H4 (cell line): Measurements from ENCODE around the gene MYH9. TPM values are rescaled to one million over a fixed set of nuclear protein-coding genes. Genes with fewer than 3 reads are reported as not detected.

Source experiments
- DNase-seq: peaks from one replicate; pipeline ENCODE4 v3.0.0-alpha.2; 2015; ENCODE audit warnings: low spot score
- total RNA-seq: library from RNA; depleted of rRNA; stranded (reverse); fragments of >200 nt; shearing (Covaris generic); gene quantifications from 2 replicates; pipeline ENCODE4 v1.2.3, GENCODE V29; 2014

The MYH9 gene
- total RNA-seq, 1 experiment from 2014 or later = 82.9 TPM

DNA sequence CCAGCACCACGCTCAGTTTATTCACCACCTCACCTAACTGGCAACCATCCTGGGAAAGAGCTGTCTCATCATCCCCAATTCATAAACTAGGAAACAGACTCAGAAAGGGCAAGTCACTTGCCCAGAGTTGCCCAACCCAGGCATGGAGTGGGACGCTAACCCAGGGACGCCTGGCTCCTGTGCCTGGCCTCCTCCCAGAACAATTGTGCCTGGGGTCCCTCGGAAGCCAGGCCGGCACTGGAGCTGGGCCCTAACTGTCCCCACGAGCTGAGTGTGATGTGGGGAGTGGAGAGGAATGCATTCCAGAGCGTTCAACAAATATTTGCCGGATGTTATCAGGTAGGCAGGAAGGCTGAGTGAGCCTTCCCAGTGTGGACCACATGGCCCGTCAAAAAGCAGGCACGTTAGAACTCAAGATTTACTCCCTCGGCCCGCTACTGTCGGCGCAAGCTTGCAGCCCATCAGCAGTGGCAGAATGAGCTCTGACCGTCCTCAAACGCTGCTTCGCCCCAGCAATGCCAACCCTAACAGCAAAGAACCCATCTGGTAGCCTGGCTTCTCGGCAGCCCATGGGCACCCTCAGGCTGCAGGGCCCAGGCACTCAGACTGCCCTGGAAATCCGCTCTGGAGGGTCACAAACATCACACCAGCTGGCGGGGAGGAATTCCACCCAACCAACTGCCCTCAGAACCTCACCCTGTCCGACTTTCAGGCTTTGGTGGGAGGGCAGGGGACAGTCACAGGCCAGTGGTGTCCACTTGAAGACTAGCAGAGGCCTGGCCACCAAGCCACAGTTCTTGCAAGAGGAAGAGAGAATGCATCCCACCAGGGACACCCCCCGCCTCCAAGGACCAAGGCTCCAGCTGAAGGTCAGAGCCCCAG lies 35.6 kb downstream of the MYH9 start:
- peak; percentile 28 for DNase-seq

DNA sequence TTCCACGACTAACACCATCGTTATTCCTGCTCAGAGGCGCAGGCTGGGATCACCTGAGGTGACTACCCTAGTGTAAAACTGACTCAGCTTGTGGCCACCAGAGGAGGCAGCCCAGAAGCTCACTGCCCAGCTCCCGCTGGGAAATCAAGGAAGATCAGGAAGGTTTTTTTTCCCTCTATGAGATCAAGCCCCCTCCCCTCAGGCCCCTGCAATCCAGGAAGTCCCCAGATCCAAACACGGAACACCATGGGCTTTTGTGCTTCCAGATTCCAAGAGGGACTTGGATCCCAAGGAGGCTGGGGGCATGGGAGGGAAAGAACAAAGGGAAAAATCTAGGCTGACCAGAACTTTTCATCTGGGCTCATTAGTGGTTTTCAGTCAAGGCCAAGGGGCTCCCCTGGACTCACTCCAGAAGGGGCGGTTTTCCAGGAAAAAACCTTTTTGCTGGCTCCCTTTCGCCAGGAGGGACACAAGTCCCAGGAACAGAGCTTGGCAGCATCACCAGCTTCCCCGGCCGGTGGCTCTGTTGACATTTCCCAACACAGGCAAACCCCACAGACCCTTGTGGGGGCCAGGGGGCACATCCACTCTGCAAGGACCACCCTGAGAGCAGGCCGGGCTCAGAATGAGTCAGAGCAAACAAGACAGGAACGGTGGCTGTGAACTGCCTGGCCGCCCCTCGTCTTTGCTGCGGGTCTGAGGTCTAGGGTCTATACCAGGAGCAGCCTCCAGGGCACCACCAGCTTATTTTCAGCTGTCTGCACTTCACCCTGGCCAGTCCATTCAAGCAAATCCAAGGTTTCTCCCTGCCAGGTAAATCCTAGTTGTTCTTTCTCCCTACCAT lies 36.8 kb downstream of the MYH9 start:
- peak; percentile 80 for DNase-seq

DNA sequence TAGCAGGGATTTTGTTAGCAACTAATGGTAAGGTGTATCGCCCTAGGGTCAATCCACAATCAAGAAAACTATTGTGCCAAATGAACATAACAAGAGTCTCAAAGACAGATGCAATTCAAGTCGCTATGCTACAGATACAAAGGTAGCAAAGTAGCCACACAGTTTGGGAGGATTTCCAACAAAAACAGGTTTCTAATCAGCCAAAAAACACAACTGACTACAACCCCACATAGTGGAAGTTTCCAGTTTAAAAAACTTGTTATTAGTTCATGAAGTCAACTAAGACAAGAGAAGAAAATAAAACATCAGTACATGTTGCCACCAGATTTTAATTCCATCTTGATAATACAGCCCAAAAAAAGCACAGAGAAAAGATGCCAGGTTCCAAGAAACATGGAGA lies 38.0 kb downstream of the MYH9 start:
- DNase-seq = no peak

DNA sequence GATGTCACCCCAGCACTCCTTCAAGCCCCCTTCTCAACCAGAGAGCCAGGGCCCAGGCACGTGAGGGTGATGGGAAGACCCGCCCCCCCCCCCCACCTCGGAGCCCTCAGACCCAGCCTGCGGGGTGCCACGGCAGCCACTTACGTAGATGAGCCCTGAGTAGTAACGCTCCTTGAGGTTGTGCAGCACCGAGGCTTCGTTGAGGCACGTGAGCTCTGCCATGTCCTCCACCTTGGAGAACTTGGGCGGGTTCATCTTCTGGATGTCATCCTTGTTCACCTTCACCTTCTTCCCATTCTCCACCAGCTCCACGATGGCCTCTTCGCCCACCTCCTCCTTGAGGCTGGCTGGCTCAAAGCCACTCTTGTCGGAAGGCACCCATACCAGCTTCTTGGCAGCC lies 39.0 kb downstream of the MYH9 start:
- no peak for DNase-seq

DNA sequence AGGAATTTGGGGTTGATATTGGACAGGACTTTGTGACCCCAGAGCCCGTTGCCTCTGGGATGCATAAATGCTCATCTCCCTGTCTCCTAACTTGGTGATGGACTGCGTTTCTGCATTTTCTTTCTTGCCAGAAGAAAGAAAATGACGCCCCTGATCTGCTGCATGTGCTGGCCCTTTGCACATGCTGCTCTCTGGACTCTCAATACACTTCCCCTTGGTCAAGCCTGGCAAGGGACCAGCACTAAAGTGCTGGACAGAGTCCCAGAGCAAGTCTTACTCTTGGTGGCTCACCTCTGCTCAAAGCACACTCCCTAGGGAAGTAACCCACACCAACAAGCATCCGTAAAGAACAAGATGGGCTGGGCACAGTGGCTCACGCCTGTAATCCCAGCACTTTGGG lies 40.7 kb downstream of the MYH9 start:
- no peak for DNase-seq

DNA sequence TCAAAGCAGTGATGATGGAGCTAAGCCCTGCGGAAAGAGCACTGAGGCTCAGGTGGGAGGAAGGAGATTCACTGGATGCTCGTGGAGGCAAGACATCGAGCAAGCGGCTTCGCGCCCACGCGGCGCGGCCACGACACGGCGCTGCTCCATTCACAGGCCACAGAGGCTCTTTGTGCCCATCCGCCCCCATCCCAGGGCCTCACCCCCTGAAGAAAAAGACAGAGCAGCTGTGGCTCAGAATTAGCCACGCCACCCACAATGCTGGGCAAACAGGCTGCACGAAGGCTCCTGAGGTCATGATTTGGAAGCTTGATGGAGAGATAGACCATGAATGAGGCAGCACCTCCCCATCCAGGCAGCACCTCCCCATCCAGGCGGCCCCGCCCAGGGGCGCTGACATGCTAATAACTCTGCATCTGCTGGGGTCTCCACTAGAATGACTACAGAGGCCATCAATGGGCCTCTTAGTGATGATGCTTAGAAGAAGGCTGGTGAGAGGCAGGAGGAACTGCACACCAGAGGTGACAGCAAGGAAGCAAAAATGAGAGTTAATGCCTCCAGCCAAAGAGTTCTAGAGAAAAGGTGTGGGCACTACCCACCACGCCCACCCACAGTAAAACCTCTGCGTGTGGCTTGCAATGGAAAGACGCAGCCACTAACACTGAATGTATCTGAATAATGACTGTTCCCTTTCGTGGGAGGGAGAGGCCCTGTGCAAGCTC lies 43.5 kb downstream of the MYH9 start:
- no peak for DNase-seq

DNA sequence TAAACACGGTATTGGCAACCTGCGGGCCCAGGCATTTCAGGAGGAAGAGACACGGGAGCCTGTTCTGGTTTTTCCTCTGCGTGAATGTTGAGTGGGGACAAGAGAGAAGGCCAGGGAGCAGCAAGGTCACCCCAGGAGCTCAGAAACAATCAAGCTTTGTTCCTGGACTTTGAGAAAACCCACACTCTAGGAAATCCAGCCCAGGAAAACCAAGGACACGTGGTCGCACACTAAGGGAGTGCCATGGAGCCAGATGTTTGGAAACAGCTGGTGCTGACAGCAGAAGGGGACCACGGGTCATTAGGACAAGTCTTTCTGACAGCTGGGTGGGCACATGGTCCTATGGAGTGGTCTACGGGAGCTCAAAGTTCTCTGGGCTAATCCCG lies 44.1 kb downstream of the MYH9 start:
- no peak for DNase-seq

DNA sequence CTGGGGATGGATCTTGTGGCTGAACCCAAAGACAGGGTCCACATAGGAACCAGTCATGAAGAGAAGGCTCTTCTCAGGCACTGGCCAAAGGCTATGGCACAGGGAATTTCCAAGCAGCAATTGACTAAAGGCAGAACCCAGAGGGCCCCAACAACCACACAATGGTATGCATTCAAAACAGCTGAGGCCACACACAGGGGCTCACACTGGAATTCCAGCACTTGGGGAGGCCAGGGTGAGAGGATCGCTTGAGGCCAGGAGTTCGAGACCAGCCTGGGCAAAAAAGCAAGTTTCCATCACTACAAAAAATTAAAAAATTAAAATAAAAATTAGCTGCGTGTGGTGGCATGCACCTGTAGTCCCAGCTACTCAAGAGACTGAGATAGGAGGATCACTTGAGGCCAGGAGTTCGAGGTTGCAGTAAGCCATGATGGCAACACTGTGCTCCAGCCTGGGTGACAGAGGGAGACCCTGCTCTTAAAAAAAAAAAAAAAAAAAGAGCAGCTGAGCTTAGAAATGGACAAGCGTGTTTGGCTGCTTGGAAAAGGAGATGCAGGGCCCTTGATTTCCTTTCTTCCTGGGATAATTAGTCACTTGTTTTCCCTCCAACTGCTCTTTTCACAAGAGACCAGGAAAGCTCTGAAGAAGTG lies 44.6 kb downstream of the MYH9 start:
- DNase-seq = no peak

DNA sequence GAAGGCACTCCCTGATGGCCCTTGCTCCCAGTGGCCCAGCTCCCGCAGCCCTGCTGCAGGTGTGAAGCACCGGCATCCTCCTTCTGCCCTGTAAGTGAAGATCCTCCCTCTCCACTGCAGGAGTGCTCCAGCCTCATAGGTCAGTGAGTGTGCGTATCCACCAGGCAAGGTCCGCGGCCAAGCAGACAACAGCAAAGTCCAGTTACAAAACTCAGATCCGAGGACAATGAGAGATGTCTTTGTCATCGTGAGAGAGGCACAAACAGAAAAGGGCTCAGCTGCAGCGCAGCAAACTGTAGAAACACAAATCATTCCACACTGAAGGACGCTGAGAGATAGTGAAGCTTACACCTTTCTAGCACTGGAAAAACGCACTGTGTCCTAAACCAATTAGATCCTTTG lies 46.1 kb downstream of the MYH9 start:
- DNase-seq = no peak

DNA sequence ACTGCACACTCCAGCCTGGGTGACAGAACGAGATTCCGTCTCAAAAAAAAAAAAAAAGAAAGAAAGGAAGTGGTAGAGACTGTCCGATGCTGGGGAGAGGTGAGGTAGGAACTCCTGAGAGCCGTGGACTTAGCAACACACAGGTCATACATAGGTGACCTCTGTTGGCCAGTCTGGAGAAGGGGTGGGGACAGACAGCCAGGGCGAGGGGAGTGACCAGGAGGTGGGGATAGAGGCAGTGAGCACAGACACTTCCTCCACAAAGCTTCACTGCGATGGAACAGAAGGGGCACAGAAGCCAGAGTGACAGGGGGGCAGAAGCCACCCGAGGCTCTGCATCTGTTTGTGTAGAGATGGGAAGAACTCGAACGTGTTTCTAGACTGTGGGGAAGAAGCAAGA lies 47.1 kb downstream of the MYH9 start:
- no peak for DNase-seq

DNA sequence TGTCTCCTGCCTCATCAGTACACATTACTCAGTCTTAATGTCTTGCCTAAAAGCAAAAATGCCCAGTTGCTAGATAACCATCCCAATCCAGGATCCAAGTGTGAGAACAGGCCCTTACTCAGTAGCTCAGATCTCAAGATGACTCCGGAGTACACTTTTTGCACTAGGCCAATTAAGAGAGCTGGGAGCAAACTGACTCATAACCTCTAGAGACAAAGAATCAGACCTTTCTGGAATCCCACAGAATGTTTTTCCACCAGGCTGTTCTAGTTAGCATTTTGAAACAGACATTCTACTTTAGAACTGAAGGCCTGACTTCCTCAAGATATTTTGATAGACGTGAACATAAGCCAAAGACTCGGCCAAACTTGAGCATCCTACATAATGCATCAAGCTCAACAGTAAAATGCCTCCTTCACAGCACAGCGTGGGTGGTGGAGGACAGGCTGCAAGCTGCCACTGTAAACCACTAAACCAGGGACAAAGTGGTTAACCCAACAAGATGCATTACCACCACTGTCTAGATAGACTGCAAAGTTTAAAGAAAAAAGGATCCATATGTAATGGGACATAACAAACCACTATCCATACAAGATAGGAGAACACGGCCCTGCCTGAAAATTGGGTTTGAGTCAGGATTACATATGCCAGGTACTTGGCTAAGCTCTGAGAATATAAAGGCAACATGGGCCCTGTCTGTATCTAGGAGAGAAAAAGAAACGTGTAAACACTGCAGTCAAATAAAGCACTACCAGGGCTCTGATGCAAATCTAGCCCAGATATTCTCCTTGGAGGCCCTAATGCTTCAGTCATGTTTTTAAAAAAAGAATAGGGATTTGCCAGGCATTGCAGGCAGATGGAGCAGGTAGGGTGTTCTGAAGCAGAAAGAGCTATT lies 48.3 kb downstream of the MYH9 start:
- DNase-seq = no peak

DNA sequence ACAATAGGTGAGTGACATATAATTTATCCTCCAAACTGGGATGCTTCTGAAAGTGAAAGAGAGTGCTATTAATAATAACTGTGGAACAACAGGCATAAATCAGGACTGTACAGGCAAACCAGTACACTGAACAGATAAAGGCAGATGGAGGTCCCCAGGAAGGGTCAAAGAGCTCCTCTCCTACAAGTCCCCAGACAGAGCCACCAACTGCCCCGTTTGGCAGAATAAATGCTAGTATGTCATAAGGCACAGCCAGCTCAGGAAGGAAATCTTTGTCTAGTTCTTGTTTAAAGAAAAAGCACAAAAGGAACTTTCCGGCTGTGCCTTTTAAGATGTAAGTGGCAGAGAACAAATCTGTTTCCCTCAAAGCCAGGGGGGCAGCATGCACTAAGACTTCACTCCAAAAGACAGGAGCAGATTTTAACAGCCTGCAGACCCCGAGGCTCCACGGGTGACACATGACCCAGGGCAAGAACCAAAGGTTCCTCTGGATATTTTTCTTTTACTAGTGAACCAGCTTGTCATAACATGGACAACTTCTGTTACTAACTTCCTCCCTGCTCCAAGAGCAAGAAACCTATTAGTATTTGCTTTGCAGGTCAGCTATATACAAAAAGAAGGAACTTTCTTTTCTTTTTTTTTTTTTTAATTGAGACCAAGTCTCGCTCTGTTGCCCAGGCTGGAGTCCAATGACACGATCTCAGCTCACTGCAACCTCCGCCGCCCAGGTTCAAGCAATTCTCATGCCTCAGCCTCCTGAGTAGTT lies 50.2 kb downstream of the MYH9 start:
- DNase-seq = no peak

DNA sequence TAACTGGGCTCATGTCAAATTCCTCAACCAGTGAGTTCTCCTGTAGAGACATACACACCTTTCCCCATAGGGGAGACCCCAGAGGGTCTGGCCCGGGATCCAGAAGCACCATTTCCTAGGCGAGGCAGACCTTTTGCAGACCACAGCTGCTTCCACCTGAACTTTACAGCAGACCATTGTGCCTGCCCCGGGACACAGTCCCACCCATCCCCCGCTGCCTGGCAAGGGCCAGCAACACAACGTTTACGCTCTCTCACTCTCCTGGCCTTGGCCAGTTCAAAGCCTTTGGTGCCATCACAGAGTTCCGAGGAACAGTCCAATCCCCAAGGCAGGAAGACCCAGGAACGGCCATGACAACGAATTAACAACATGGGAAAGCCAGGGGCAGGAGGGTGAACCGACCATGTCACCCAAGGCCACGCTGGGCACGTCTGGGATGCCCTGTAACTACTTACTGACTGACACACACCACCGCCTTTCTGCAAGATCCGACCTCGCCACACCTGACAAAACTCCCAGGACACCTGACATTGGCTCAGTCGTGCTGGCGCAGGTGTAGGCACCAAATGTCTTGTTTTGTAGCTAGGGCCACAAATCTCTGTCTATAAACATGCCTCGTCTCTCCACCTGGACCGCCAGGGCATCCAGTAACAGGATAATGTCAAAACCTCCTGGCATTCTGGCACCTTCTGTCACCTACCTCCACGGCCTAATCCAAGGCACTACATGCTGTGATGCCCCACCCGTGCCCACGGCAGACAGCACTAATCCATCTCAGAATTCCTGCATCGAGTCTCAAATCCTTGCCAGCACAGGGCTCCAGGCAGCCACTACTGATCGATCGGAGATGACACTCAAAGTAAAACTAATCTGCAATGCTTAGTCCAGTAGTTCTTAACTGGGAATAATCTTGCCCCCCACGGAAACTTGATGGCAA lies 51.3 kb downstream of the MYH9 start:
- no peak for DNase-seq

DNA sequence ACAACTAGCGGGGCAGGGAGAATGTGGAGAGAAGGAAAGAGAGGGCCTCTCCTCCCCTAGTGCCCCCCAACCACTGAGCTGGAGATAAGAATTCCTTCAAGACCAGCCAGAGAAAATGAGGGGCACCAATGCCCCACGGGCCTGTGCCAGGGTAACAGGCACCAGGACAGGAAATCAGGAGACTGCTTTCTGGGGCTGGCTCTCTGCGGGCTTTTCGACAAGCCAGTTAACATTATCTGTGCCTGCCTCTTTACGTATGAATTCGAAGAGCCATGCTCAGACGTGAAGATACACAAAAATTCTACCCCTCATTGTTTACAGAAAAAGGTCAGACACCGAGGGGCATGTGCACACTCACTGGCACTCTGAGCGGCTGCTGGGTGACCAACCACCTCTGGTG lies 52.1 kb downstream of the MYH9 start:
- no peak for DNase-seq

DNA sequence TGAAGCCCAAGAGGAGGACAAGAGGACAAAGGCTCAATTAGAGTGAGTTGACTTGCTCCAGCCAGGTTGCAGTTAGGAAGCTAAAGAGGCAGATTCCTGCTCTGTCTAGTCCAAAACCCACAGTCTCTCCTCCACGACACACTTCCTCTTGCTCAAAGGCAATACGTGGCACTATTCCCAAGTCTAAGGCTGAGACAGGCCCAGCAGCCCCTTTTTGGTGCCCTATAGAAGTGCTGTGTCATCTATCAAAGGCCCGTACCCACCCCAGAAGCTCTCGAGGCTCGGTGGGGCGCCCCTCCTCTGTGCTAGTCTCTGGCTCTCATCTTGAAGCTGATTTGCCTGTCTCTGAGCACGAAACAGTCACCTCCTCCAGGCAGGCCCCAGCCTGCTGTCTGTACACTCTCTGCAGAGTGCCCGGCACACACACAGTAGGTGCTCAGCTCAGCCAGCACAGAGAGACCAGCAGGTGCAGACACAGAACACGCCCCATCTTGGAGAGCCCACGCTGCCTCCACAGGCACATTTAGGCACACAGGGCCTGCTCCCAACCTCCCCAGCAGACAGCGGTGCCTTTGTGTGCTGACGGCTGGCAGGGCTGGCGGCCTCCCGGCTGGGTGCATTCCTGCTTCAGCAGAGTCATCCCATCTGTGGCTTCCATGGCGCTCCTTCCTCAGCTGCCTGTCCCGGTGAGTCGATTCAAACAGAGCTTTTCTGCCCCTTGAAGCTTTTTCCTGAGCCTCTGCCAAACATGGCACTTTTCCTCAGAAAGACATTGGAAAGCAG lies 52.8 kb downstream of the MYH9 start:
- no peak for DNase-seq

DNA sequence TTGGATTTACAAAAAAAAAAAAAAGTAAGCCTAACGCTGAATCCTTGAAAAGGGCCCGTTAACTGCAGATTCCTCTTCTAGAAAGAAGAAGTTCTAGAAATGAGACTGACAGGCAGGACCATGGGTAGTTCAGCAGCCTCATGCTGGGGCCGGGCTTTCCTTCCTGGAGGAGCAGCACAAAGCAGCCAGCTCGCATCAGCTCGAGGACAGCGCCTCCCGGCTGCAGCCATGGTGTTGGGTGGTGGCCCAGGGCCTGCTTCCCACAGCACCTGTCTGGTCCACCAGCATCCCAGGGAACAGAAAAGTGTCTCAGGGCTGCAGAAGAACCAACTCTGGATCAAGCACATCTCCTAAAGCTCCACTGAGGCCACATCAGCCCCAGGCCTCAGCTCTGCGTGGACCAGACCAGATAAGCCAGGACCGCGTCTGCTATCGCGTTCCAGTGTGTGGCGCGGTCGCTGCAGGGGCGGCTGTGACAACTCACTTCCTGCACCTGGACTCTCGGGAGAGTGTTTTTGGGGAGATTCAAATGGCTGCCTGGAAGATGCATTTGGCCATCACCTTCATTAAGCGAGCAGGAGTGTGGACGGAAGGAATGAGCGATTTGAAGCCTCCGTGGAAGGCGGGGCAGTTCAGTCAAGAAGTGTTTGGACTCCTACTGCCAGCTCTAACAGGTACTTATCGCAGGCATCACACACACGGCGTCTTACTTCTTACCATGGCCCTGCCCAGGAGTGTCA lies 53.5 kb downstream of the MYH9 start:
- no peak for DNase-seq

DNA sequence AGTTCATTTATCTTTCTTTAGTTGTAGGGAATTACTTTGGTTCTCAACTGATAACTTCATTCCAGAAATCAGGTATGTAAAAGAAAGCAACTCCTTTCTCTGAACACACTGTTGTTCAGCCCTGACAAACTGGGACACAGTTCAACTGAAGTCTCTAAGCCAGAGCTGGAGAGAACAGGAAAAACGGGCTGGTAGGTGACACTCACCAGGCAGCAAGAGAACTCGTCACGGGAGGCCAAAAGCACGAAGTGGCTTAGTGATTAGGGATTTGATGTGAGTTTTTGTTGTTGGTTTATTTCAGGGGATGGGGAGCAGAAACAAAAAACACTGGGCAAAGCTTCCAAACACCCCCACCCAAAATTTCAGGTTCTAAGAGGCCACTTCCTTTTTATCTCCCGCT lies 54.1 kb downstream of the MYH9 start:
- no peak for DNase-seq
